Measurements from ENCODE around the gene DZIP3. TPM values are rescaled to one million over a fixed set of nuclear protein-coding genes. Genes with fewer than 3 reads are reported as not detected.
A peak's percentile ranks its signal among the peaks of the same experiment; 100 is the strongest.

The DZIP3 gene
- total and polyA plus RNA-seq, 7 experiments from 2014 or later: 4.5 to 17.3 (median 14.5) TPM

- DNase-seq (no peak), ATAC-seq (no peak)
- H3K36me3 ChIP-seq (ENCODE audit: control insufficient read depth in 2 of 3, insufficient read depth in 3 of 3, low read length in 3 of 3): peaks cover 0 to 8% (median 0%) of the 10 kb centered on the region in 3 experiments
- peaks cover 0 to 5% (median 1%) of the 10 kb centered on the region in 11 donors for H3K9me3 Mint-ChIP-seq
- no peaks in the 10 kb centered on the region for H3K9me3 ChIP-seq (ENCODE audit: control insufficient read depth in 2 of 3, low read length in 3 of 3)
- H3K27ac ChIP-seq (ENCODE audit: low read depth, low read length): no peak overlapping the region
- H3K4me3 Mint-ChIP-seq: peak overlapping the region in 6 of 10 donors; percentile 0 to 43 (median 24)
- intact Hi-C loops (cut with micrococcal nuclease): loop anchor here (1.0 to 10.0 kb wide), 13 partner anchors 72 to 1653 kb away; partner anchors contain the start of genes CIP2A (in 2 of the 2) and DZIP3 (in 2 of the 2)
- peaks cover 0 to 15% (median 12%) of the 10 kb centered on the region in 7 donors for H3K4me1 Mint-ChIP-seq
- peaks cover 0 to 7% (median 0%) of the 10 kb centered on the region in 5 donors for H3K27me3 Mint-ChIP-seq
- no peak overlapping the region for H3K4me3 ChIP-seq (ENCODE audit: low read length)
- H3K4me1 ChIP-seq (ENCODE audit: control insufficient read depth in 2 of 2, insufficient read depth in 2 of 2, low read length in 2 of 2): no peaks in the 10 kb centered on the region
- H3K27me3 ChIP-seq (ENCODE audit: control insufficient read depth in 2 of 2, insufficient read depth in 2 of 2, low read length in 2 of 2): no peaks in the 10 kb centered on the region
- peak overlapping the region in 3 of 9 donors; percentile 6 to 25 (median 22) for H3K27ac Mint-ChIP-seq
- POLR2A ChIA-PET: interaction anchor here (1.1 to 2.2 kb wide), 2 partner anchors 72 to 176 kb away, joined by 4 to 7 read pairs; partner anchors contain the start of genes CIP2A and DZIP3
- H3K36me3 Mint-ChIP-seq: peaks cover 4 to 24% (median 8%) of the 10 kb centered on the region in 5 donors
- CTCF ChIA-PET: interaction anchor here (0.7 to 8.7 kb wide), 6 partner anchors 10 to 254 kb away, joined by 3 to 97 read pairs (median 6); no protein-coding TSS in a partner anchor
Measured at GRCh38 chr3:108661699-108662098, 72.2 kb downstream of the DZIP3 start.

GRCh38 chr3:108662142-108662738 lies 72.7 kb downstream of the DZIP3 start:
- H3K27me3 Mint-ChIP-seq: peaks cover 0 to 5% (median 0%) of the 10 kb centered on the region in 5 donors
- H3K27ac Mint-ChIP-seq: peak overlapping the region in 2 of 9 donors; percentile 6 to 22
- peak overlapping the region in 6 of 10 donors; percentile 0 to 43 (median 15) for H3K4me3 Mint-ChIP-seq
- intact Hi-C loops (cut with micrococcal nuclease): loop anchor here (1.0 to 10.0 kb wide), 13 partner anchors 73 to 1653 kb away; partner anchors contain the start of genes CIP2A (in 2 of the 2) and DZIP3 (in 2 of the 2)
- Histone ChIP-seq H3K9me3 (ENCODE audit: control insufficient read depth in 2 of 3, low read length in 3 of 3) (no peaks in the 10 kb centered on the region), H3K27me3 (ENCODE audit: control insufficient read depth in 2 of 2, insufficient read depth in 2 of 2, low read length in 2 of 2) (no peaks in the 10 kb centered on the region), H3K4me3 (ENCODE audit: low read length) (no peak overlapping the region), H3K36me3 (ENCODE audit: control insufficient read depth in 2 of 3, insufficient read depth in 3 of 3, low read length in 3 of 3) (peaks cover 0 to 8% (median 0%) of the 10 kb centered on the region in 3 experiments), H3K4me1 (ENCODE audit: control insufficient read depth in 2 of 2, insufficient read depth in 2 of 2, low read length in 2 of 2) (no peaks in the 10 kb centered on the region), H3K27ac (ENCODE audit: low read depth, low read length) (no peak overlapping the region)
- CTCF ChIA-PET: interaction anchor here (0.6 to 8.7 kb wide), 15 partner anchors 9 to 904 kb away, joined by 3 to 97 read pairs (median 3); no protein-coding TSS in a partner anchor
- POLR2A ChIA-PET: interaction anchor here (0.6 to 2.2 kb wide), 3 partner anchors 73 to 253 kb away, joined by 3 to 7 read pairs (median 4); partner anchors contain the start of genes CIP2A and DZIP3
- H3K36me3 Mint-ChIP-seq: peaks cover 4 to 28% (median 8%) of the 10 kb centered on the region in 5 donors
- DNase-seq (peak in 7 of 9 donors; percentile 53 to 79 (median 74)), ATAC-seq (peak; percentile 95)
- peaks cover 0 to 20% (median 17%) of the 10 kb centered on the region in 7 donors for H3K4me1 Mint-ChIP-seq
- H3K9me3 Mint-ChIP-seq: peaks cover 0 to 3% (median 0%) of the 10 kb centered on the region in 11 donors

- intact Hi-C loops (cut with micrococcal nuclease): loop anchor here (5.0 to 10.0 kb wide), 4 partner anchors 98 to 433 kb away; no protein-coding TSS in a partner anchor
- ATAC-seq (no peak), DNase-seq (no peak)
- no peak overlapping the region for H3K4me3 Mint-ChIP-seq
- CTCF ChIA-PET: interaction anchor here (0.8 to 8.7 kb wide), 3 partner anchors 155 to 255 kb away, joined by 3 to 97 read pairs (median 42); no protein-coding TSS in a partner anchor
- Histone ChIP-seq H3K4me1 (ENCODE audit: control insufficient read depth in 2 of 2, insufficient read depth in 2 of 2, low read length in 2 of 2) (no peaks in the 10 kb centered on the region), H3K27ac (ENCODE audit: low read depth, low read length) (no peak overlapping the region), H3K4me3 (ENCODE audit: low read length) (no peak overlapping the region), H3K27me3 (ENCODE audit: control insufficient read depth in 2 of 2, insufficient read depth in 2 of 2, low read length in 2 of 2) (no peaks in the 10 kb centered on the region), H3K9me3 (ENCODE audit: control insufficient read depth in 2 of 3, low read length in 3 of 3) (no peaks in the 10 kb centered on the region), H3K36me3 (ENCODE audit: control insufficient read depth in 2 of 3, insufficient read depth in 3 of 3, low read length in 3 of 3) (peaks cover 0 to 8% (median 0%) of the 10 kb centered on the region in 3 experiments)
- peaks cover 0 to 24% (median 20%) of the 10 kb centered on the region in 7 donors for H3K4me1 Mint-ChIP-seq
- POLR2A ChIA-PET: no interaction called here
- peaks cover 0 to 1% (median 0%) of the 10 kb centered on the region in 11 donors for H3K9me3 Mint-ChIP-seq
- peaks cover 5 to 37% (median 11%) of the 10 kb centered on the region in 5 donors for H3K36me3 Mint-ChIP-seq
- no peak overlapping the region for H3K27ac Mint-ChIP-seq
- H3K27me3 Mint-ChIP-seq: peaks cover 0 to 3% (median 0%) of the 10 kb centered on the region in 5 donors
Measured at GRCh38 chr3:108664266-108664665, 74.7 kb downstream of the DZIP3 start.

- no peaks in the 10 kb centered on the region for H3K4me1 ChIP-seq (ENCODE audit: control insufficient read depth in 2 of 2, insufficient read depth in 2 of 2, low read length in 2 of 2)
- H3K36me3 ChIP-seq (ENCODE audit: control insufficient read depth in 2 of 3, insufficient read depth in 3 of 3, low read length in 3 of 3): peaks cover 0 to 8% (median 0%) of the 10 kb centered on the region in 3 experiments
- no peak overlapping the region for H3K4me3 ChIP-seq (ENCODE audit: low read length)
- no peak overlapping the region for H3K27ac Mint-ChIP-seq
- no peaks in the 10 kb centered on the region for H3K9me3 Mint-ChIP-seq
- intact Hi-C loops (cut with micrococcal nuclease): loop anchor here in 1 of 2 donors (10.0 kb wide), 1 partner anchor 357 kb away; no protein-coding TSS in a partner anchor
- no peaks in the 10 kb centered on the region for H3K27me3 ChIP-seq (ENCODE audit: control insufficient read depth in 2 of 2, insufficient read depth in 2 of 2, low read length in 2 of 2)
- no peak overlapping the region for H3K27ac ChIP-seq (ENCODE audit: low read depth, low read length)
- ChIA-PET POLR2A (interaction anchor here (0.6 kb wide), 1 partner anchor 255 kb away, joined by 3 read pairs; no protein-coding TSS in a partner anchor), CTCF (interaction anchor here (0.7 to 8.7 kb wide), 2 partner anchors 96 to 248 kb away, joined by 4 to 97 read pairs; no protein-coding TSS in a partner anchor)
- H3K9me3 ChIP-seq (ENCODE audit: control insufficient read depth in 2 of 3, low read length in 3 of 3): no peaks in the 10 kb centered on the region
- H3K36me3 Mint-ChIP-seq: peaks cover 14 to 54% (median 33%) of the 10 kb centered on the region in 5 donors
- H3K4me1 Mint-ChIP-seq: peaks cover 0 to 19% (median 15%) of the 10 kb centered on the region in 7 donors
- DNase-seq: no peak
- ATAC-seq: no peak
- H3K27me3 Mint-ChIP-seq: no peaks in the 10 kb centered on the region
- H3K4me3 Mint-ChIP-seq: no peak overlapping the region
Measured at GRCh38 chr3:108667312-108667711, 77.8 kb downstream of the DZIP3 start.

GRCh38 chr3:108669208-108669607 lies 79.7 kb downstream of the DZIP3 start:
- Histone ChIP-seq H3K27ac (ENCODE audit: low read depth, low read length) (no peak overlapping the region), H3K4me3 (ENCODE audit: low read length) (no peak overlapping the region), H3K36me3 (ENCODE audit: control insufficient read depth in 2 of 3, insufficient read depth in 3 of 3, low read length in 3 of 3) (no peaks in the 10 kb centered on the region), H3K4me1 (ENCODE audit: control insufficient read depth in 2 of 2, insufficient read depth in 2 of 2, low read length in 2 of 2) (no peaks in the 10 kb centered on the region), H3K9me3 (ENCODE audit: control insufficient read depth in 2 of 3, low read length in 3 of 3) (no peaks in the 10 kb centered on the region), H3K27me3 (ENCODE audit: control insufficient read depth in 2 of 2, insufficient read depth in 2 of 2, low read length in 2 of 2) (no peaks in the 10 kb centered on the region)
- ChIA-PET CTCF (interaction anchor here (0.6 to 8.7 kb wide), 2 partner anchors 36 to 246 kb away, joined by 3 to 97 read pairs; no protein-coding TSS in a partner anchor), POLR2A (no interaction called here)
- Mint-ChIP-seq H3K27me3 (no peaks in the 10 kb centered on the region), H3K4me3 (no peak overlapping the region), H3K36me3 (peaks cover 13 to 52% (median 34%) of the 10 kb centered on the region in 5 donors), H3K4me1 (peaks cover 0 to 21% (median 14%) of the 10 kb centered on the region in 7 donors), H3K9me3 (no peaks in the 10 kb centered on the region), H3K27ac (no peak overlapping the region)
- ATAC-seq (peak; percentile 64), DNase-seq (no peak)
- intact Hi-C loops (cut with micrococcal nuclease): loop anchor here in 1 of 2 donors (10.0 kb wide), 1 partner anchor 356 kb away; no protein-coding TSS in a partner anchor

GRCh38 chr3:108672701-108673100 lies 83.2 kb downstream of the DZIP3 start:
- no peak overlapping the region for H3K27ac ChIP-seq (ENCODE audit: low read depth, low read length)
- H3K4me1 ChIP-seq (ENCODE audit: control insufficient read depth in 2 of 2, insufficient read depth in 2 of 2, low read length in 2 of 2): no peaks in the 10 kb centered on the region
- Mint-ChIP-seq H3K27ac (no peak overlapping the region), H3K4me1 (peaks cover 0 to 8% (median 0%) of the 10 kb centered on the region in 7 donors), H3K36me3 (peaks cover 9 to 51% (median 33%) of the 10 kb centered on the region in 5 donors), H3K4me3 (no peak overlapping the region), H3K9me3 (no peaks in the 10 kb centered on the region), H3K27me3 (no peaks in the 10 kb centered on the region)
- intact Hi-C loops (cut with micrococcal nuclease): no loop called here
- ATAC-seq (no peak), DNase-seq (no peak)
- CTCF ChIA-PET: interaction anchor here (1.3 kb wide), 1 partner anchor 242 kb away, joined by 6 read pairs; no protein-coding TSS in a partner anchor
- H3K27me3 ChIP-seq (ENCODE audit: control insufficient read depth in 2 of 2, insufficient read depth in 2 of 2, low read length in 2 of 2): no peaks in the 10 kb centered on the region
- no peak overlapping the region for H3K4me3 ChIP-seq (ENCODE audit: low read length)
- no peaks in the 10 kb centered on the region for H3K36me3 ChIP-seq (ENCODE audit: control insufficient read depth in 2 of 3, insufficient read depth in 3 of 3, low read length in 3 of 3)
- H3K9me3 ChIP-seq (ENCODE audit: control insufficient read depth in 2 of 3, low read length in 3 of 3): no peaks in the 10 kb centered on the region
- POLR2A ChIA-PET: no interaction called here

All from naive thymus-derived CD4-positive, alpha-beta T cell (primary cell).